Vagina (tissue), 2 donors: Measurements from ENCODE around the gene MFSD2A. TPM values are rescaled to one million over a fixed set of nuclear protein-coding genes. Genes with fewer than 3 reads are reported as not detected.
"Not testable (repeated sequence)": the region's sequence is repeated elsewhere in the genome, so short reads cannot be mapped to it uniquely, and the experiment has no call there.

Experiments used
- DNase-seq, 2 donors: peaks; one replicate each; pipeline ENCODE4 v3.0.0-alpha.2; 2017; ENCODE audit errors: extremely low spot score in 2 of 2
- H3K27ac ChIP-seq: fragments of 200-600 bp; sonication (generic); one replicate; pipeline ENCODE4 v1.5.1; 2019
- H3K27me3 ChIP-seq: fragments of 200-600 bp; sonication (generic); one replicate; pipeline ENCODE4 v1.5.1; 2019
- H3K36me3 ChIP-seq, 2 donors: fragments of 200-600 bp; sonication (generic); one replicate each; pipeline ENCODE4 v1.5.1; 2017 to 2019
- H3K4me1 ChIP-seq: fragments of 200-600 bp; sonication (generic); one replicate; pipeline ENCODE4 v1.5.1; 2019
- H3K4me3 ChIP-seq, 2 donors: fragments of 200-600 bp; sonication (generic); 1 replicate in 1 of 2; 2 replicates in 1 of 2; pipeline ENCODE4 v1.5.1; 2016 to 2019
- H3K9me3 ChIP-seq: fragments of 200-600 bp; sonication (generic); one replicate; pipeline ENCODE4 v1.5.1; 2019
- CTCF ChIP-seq, 3 experiments: fragments of 450-650 bp in 2 of 3; fragments of 200-600 bp in 1 of 3; sonication (generic) in 1 of 3; IDR thresholded peaks; one replicate each; pipeline ENCODE4 v1.5.1; 2017 to 2019; ENCODE audit warnings: antibody characterized with exemption in 3 of 3, mild to moderate bottlenecking in 2 of 3, moderate library complexity in 2 of 3
- POLR2A ChIP-seq, 2 donors: fragments of 450-650 bp; IDR thresholded peaks; one replicate each; pipeline ENCODE4 v1.6.1; 2017; ENCODE audit warnings: antibody characterized with exemption in 2 of 2, mild to moderate bottlenecking in 2 of 2, moderate library complexity in 2 of 2
- POLR2AphosphoS5 ChIP-seq, 2 donors: sonication (generic); formaldehyde crosslinking; IDR thresholded peaks; one replicate each; pipeline ENCODE4 v1.9.0; 2017; ENCODE audit warnings: antibody characterized with exemption in 2 of 2, mild to moderate bottlenecking in 2 of 2, low read depth in 1 of 2; ENCODE audit not compliant: insufficient read depth in 1 of 2
- intact Hi-C: fragments of 100-400 bp; cut with DNase I; formaldehyde crosslinking; loops from one replicate; pipeline ENCODE4 v1.15.1; 2023
- total RNA-seq: library from RNA; depleted of rRNA; stranded (reverse); fragments of >200 nt; gene quantifications from one replicate; pipeline ENCODE4 v1.2.3, GENCODE V29; 2016

The MFSD2A gene
- total RNA-seq, 1 donor from 2014 or later: 56.0 TPM

- H3K27ac ChIP-seq: no peak overlapping the region
- H3K36me3 ChIP-seq: no peaks in the 10 kb centered on the region
- peaks cover 7% of the 10 kb centered on the region for H3K4me1 ChIP-seq
- no peaks in the 10 kb centered on the region for H3K9me3 ChIP-seq
- intact Hi-C loops: no loop called here
- TF ChIP-seq CTCF (IDR thresholded peaks at IDR 0.05) (no peak), POLR2A (IDR thresholded peaks at IDR 0.05) (no peak), POLR2AphosphoS5 (IDR thresholded peaks at IDR 0.05; ENCODE audit: insufficient read depth in 1 of 2, low read depth in 1 of 2) (no peak)
- H3K27me3 ChIP-seq: no peaks in the 10 kb centered on the region
- no peak overlapping the region for H3K4me3 ChIP-seq
- DNase-seq: no peak
Observed at GRCh38 chr1:39981385-39981784, 26.4 kb downstream of the MFSD2A start.

- Histone ChIP-seq H3K9me3 (no peaks in the 10 kb centered on the region), H3K27ac (no peak overlapping the region), H3K27me3 (no peaks in the 10 kb centered on the region), H3K36me3 (no peaks in the 10 kb centered on the region), H3K4me1 (peaks cover 7% of the 10 kb centered on the region), H3K4me3 (no peak overlapping the region)
- TF ChIP-seq POLR2A (IDR thresholded peaks at IDR 0.05): no peak
- TF ChIP-seq POLR2AphosphoS5 (IDR thresholded peaks at IDR 0.05; ENCODE audit: insufficient read depth in 1 of 2, low read depth in 1 of 2): no peak
- intact Hi-C loops: no loop called here
- no peak for DNase-seq
Observed at GRCh38 chr1:39981945-39982344, 27.0 kb downstream of the MFSD2A start.

GRCh38 chr1:39984480-39984879, 29.5 kb downstream of the MFSD2A start:
- H3K9me3 ChIP-seq, DNase-seq, H3K27me3 ChIP-seq, H3K36me3 ChIP-seq, H3K4me3 ChIP-seq, intact Hi-C loops, H3K4me1 ChIP-seq, H3K27ac ChIP-seq: not testable (repeated sequence)

DNA sequence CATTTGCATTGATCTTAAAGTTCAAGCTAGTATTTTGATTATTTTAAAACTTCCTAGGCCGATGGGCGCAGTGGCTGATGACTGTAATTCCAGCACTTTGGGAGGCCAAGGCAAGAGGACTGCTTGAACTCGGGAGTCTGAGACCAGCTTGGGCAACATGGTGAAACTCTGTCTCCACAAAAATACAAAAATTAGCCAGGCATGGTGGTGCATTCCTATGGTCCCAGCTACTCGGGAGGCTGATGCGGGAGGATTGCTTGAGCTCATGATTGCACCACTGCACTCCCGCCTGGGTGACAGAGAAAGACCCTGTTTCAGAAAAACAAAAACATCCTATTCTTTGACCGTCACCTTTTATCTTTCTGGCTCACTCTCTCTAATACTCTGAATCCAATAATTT, 30.0 kb downstream of the MFSD2A start:
- intact Hi-C loops: no loop called here
- Histone ChIP-seq H3K27me3 (no peaks in the 10 kb centered on the region), H3K4me1 (peaks cover 7% of the 10 kb centered on the region), H3K4me3 (no peak overlapping the region), H3K27ac (no peak overlapping the region), H3K36me3 (no peaks in the 10 kb centered on the region), H3K9me3 (no peaks in the 10 kb centered on the region)
- DNase-seq: no peak
- no peak for TF ChIP-seq POLR2A (IDR thresholded peaks at IDR 0.05)
- no peak for TF ChIP-seq CTCF (IDR thresholded peaks at IDR 0.05)
- TF ChIP-seq POLR2AphosphoS5 (IDR thresholded peaks at IDR 0.05; ENCODE audit: insufficient read depth in 1 of 2, low read depth in 1 of 2): no peak

DNA sequence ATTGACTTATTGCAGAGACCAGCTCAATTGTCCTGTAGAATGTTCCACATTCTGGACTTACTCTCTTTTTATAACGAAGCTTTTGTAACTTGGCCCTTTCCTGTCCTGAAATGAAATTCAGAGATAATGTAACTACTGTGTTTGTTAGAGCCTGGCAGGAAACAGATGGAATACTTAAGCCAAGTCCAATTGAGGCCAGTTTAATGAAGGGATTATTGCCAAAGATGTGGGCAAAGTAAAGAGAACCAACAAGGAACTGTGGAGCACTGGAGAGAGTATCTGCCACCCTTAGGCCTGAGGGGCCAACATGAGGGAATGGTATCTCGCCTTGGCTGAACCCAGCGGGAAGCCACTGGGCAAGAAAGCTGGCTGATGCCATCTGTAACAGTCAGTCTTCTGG, 32.9 kb downstream of the MFSD2A start:
- Histone ChIP-seq H3K27ac (no peak overlapping the region), H3K4me3 (no peak overlapping the region), H3K9me3 (no peaks in the 10 kb centered on the region), H3K4me1 (no peaks in the 10 kb centered on the region), H3K27me3 (no peaks in the 10 kb centered on the region), H3K36me3 (no peaks in the 10 kb centered on the region)
- TF ChIP-seq CTCF (IDR thresholded peaks at IDR 0.05) (no peak), POLR2A (IDR thresholded peaks at IDR 0.05) (no peak), POLR2AphosphoS5 (IDR thresholded peaks at IDR 0.05; ENCODE audit: insufficient read depth in 1 of 2, low read depth in 1 of 2) (no peak)
- intact Hi-C loops: no loop called here
- DNase-seq: no peak

GRCh38 chr1:39988618-39989343, 33.8 kb downstream of the MFSD2A start:
- Histone ChIP-seq H3K4me1 (no peaks in the 10 kb centered on the region), H3K27me3 (no peaks in the 10 kb centered on the region), H3K27ac (no peak overlapping the region), H3K9me3 (no peaks in the 10 kb centered on the region), H3K4me3 (no peak overlapping the region), H3K36me3 (no peaks in the 10 kb centered on the region)
- TF ChIP-seq CTCF (IDR thresholded peaks at IDR 0.05) (no peak), POLR2AphosphoS5 (IDR thresholded peaks at IDR 0.05; ENCODE audit: insufficient read depth in 1 of 2, low read depth in 1 of 2) (no peak), POLR2A (IDR thresholded peaks at IDR 0.05) (no peak)
- intact Hi-C loops: no loop called here
- no peak for DNase-seq
